NCI-H460 (cell line): Measurements from ENCODE around the gene CFDP1. TPM values are rescaled to one million over a fixed set of nuclear protein-coding genes. Genes with fewer than 3 reads are reported as not detected.

Experiments
- DNase-seq: peaks from one replicate; pipeline ENCODE4 v3.0.0-alpha.2; 2016; ENCODE audit warnings: low read depth; ENCODE audit errors: extremely low read depth
- total RNA-seq: library from RNA; depleted of rRNA; stranded (reverse); fragments of >200 nt; shearing (Covaris generic); gene quantifications from 2 replicates; pipeline ENCODE4 v1.2.3, GENCODE V29; 2014

Gene CFDP1
- total RNA-seq, 1 experiment from 2014 or later, result 23.7 TPM

DNA sequence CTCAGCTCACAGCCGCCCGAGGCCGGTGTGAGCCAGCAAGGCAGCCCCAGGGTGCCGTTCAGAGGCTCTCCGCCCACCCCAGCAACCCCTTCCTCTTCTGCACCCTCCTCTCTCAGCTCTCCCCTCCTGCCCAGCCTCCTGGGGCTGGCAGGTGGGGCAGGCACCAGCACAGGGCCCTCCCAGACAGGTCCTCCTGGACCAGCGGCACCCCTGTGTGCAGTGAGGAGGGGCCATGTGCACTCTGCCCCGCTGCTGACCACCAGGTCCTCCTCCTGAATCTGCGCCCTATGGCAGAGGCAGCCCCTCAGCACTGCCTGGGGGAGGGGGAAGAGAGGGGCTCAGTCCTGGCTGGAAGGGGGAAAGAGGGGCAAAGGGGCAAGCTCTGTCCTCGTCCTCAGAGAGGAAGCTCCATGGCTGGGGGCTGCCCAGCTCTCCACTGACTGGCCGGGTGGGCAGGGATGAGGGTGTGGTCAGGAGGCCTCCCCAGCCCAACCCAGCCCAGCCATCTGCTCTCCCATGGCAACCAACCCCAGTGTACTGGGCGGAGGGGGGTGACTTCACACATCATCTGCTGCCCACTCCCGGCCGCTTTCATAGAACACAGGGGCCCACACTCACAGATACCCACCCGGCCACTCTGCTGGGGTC, 176.5 kb downstream of the CFDP1 start:
- no peak for DNase-seq

GRCh38 chr16:75256059-75256571, 177.2 kb downstream of the CFDP1 start:
- no peak for DNase-seq

DNA sequence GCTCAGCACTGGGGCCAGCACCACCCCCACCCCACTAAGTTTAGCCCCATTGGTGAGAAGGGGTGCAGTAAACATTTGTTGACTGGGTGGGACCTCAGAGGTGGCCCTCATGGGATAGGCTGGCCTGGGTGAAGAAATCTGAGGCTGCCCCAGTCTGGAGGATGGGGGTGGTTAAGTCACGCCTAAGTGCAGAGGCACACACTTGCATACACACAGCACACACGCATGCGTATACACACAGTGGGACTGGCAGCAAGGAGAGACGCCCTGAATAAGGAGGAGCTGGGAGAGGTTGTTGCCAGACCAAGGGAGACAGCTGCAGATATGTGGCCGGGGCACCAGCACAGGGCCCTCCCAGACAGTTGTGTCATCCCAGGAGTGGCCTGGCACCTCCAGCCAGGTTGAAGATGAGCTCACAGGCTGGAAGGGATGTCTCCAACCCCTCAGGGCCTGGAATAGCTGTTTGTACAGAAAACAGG, 178.9 kb downstream of the CFDP1 start:
- DNase-seq, result peak; percentile 83

GRCh38 chr16:75252946-75253911, 180.1 kb downstream of the CFDP1 start:
- DNase-seq, result no peak

DNA sequence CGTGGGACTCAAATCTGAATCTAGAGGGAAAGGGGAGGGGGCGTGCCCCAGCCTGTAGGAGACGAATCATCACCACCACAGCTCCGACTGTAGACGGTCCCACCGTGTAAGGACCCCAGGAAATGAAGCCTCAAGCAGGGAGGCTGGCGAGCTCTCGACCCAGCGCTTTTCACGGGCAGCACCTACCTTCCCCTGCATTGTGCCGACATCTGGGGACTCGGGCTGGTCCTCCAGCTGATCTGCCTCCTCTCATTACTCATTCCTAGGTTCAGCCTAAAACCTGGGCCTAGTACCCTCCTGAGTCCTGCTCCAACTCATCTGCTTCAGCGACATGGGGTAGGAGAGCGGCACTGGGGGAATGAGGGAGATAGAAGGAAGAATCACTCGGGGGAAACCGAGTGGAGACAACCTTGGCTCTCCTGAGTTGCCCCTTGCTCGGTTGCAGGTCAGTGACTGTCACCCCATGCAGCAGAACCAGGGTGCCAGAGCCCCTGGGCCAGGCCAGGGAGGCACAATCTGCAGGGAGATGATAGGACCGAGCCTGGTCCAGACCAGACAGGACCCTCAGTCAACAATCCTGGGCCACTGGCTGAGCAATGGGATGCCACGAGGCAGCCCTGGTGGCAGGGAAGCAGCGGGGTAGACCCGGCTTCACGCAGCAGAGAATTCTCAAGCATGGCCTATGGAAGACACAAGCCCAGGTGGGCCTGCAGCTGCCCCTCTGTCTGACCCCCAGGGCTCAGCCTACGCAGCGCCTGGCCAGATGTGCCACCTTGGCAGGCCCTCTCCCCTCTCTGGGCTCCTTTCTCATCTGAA, 181.0 kb downstream of the CFDP1 start:
- no peak for DNase-seq

DNA sequence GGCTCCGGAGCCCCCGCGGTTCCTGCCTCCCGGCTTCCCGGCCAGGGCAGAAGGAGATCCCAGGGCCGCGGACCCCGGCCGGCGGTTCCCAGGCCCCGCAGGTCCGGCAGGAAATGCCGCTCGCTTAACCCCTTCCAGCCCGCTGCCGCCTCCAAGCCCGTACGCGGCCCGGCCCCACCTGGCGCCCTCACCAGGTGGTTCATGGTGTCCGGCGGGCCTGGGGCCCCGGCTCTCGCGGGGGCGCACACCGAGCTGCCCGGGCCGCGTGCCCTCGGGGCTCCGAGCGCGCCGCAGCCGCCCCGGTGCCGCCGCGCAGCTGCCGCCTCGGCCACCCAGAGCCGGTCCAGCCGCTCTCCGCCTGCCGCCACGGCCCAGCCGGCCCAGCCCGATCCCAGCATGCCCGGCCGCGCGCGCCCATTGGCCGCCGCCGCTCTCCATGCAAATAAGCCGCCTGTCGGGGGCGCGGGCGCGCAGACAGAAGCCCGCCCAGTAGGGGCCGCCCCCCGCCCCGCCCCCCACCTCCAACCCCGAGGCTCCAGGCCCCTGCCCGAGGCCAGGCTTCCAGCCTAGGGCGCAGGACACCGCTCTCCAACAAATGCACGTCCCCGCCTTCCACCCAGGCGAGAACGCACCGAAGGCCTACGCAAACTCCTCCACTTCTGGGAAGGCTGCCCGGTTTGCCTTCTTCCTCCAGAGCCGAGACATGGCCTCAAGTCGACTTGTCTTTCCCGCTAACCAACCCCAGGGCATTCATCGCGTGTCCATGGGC, 181.8 kb downstream of the CFDP1 start, which contains the start of gene BCAR1:
BCAR1 (minus strand) TSS at position 345 of the 769 bp plus-strand sequence; CDS start at position 203, 142 bp downstream.
- peak; percentile 64 for DNase-seq

- DNase-seq, result no peak
These were observed 182.5 kb downstream of the CFDP1 start for GRCh38 chr16:75250809-75251279.

DNA sequence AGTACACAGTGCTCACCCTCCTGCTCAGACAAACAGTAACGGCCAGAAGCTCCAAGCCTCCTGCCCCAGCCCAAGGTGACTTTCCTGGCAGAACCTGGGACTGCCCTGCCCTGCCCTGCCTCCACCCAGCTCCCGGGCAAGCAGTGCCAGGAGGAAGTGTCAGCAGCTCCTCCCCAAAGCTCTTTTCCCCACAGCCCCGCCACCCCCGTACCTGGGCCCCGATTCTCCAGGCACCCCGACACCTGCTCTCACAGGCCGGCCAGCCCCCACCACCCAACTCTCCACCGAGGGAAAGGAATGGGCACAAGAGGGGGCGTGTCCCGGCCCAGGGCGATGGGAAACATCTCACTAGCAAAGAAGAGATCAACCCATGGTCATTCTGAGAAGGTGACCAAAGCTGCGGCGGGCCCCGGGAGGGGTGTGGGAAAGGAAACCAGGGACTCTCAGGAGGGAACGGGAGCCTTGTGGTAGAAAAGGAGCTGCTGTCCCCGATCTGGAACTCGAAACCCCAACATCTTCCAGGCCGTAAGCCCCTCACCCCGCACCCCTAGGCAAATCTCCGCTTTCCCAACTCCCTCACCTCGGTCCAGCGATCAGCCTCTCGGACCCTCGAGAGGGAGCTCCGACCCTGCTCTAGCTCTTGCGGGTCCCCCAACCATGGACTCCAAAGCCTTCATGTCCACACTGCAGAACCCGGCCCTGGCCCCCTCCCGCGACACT, 183.1 kb downstream of the CFDP1 start:
- DNase-seq, result no peak

DNA sequence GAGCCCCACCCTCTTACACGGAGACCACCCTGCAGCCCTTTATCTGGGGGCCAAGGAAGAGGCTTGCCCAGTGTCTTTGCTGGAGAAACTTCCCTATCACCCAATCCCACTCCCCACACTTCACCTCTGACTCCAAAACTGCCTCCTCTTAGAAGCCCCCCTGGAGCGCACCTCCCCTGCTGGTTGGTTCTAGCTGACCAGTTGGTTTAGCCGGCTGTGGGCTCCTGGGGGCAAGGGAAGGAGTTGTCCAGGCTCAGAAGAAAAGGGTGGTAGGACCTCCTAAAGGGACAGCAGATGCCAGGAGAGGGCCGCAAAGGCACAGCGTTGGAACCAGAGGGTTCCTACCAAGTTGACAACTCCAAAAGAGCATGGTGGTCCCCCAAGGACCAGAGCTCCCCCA, 183.9 kb downstream of the CFDP1 start:
- DNase-seq, result no peak

DNA sequence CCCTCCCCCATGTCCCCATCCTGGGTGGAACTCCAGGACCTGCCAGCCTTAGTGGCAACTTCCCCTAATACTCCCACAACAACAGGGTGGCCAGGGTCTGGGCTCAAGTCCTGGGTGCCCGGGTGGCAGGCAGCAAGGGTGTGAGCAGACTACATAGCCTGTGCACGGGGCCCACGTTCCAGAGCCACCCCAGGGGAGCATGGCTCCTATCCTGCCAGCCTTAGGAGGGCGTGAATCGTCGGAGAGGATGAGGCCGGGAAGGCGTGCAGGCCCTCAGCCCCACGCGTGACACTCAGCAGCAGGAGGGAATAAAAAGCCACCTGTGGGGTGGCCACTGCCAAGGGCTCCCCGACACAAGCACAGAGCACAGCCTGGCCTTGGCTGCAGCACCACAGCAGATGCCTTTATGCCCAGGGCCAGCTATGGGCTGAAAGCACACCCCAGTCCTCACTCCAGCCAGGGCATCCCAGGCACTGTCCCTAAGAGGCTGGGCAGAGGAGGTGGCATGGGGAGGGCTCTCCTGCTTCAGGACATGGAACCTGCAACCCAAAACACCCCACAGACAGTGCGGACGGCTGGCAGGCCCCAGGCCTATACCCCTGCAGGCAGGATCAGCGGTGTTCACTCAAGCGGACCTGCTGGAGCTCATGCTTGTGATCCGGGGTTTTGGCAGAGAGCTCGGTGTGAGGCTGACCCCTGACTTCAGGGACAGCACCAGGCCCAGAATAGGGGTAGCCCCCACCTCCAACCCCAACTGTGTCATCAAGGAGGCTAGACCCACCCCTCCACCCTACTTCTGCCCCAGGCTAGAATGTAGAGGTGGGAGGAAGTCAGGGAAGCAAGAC, 184.5 kb downstream of the CFDP1 start:
- DNase-seq, result no peak

DNA sequence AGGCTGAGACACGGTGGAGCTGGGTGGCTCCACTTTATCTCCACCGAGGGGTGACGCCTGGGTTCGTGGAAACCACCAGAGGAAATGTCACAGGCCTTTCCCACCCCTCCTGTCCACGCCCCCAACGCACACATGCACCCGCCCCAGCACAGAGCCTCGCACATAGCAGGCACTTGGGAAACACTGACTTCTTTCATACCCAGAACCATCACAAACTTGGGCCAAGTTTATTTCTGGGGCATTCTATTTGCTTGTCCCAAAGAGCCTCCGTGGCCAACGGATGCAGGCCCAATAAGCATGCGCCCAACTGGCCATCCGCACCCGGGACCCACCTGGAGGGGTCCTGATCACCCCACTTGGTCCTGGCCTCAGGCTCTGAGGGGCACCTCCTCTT, 185.2 kb downstream of the CFDP1 start:
- no peak for DNase-seq

DNA sequence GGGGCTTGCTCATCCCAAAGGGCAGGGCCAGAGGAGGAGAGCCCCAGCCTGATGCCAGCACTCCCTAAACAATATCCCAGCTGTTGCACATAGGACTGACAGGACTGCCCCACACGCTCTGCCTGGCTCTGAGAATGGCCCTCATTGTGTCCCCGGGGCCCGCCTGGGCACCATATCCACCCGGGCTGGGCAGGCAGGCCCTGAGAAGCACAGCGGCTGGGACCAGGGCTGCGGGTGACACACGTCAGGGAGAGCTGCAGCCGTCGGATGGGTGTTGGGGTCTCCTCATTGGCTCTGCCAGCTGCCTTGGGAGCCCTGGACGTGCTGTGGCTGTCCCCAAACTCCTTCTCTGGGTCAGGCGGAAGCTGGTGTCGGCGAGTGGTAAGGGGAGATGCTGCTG, 186.1 kb downstream of the CFDP1 start:
- no peak for DNase-seq

DNA sequence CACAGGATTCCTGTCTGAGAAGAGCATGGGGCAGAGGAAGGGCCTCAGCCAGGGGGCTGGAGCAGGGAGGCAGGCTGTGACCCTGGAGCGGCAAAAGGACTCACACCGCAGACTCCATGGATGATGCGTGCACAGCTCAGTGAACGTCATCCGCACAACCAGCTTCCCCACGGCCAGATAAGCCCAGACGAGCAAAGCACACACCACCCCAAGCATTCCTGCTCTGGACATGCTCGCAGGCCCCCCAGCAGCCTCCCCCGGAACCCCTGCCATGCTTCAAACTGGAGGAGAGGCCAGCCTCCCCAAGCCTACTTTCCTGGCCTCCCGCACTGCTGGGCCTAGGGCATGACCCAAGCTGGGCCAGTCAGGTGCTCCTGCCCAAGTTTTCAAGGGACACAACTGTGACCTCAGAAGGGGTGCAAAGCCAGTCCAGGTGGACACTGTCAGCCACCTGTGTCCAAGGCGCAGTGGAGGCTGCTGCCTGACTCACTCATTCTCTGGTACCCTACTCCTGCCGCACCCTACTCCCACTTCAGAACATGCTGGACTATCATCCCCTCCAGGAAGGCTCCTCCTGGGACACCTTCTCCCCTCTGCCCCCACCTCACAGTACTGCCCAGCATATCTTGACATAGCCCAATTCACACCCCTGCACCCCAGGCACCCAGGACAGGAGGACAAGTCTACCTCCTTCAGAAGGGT, 186.6 kb downstream of the CFDP1 start:
- DNase-seq, result no peak

DNA sequence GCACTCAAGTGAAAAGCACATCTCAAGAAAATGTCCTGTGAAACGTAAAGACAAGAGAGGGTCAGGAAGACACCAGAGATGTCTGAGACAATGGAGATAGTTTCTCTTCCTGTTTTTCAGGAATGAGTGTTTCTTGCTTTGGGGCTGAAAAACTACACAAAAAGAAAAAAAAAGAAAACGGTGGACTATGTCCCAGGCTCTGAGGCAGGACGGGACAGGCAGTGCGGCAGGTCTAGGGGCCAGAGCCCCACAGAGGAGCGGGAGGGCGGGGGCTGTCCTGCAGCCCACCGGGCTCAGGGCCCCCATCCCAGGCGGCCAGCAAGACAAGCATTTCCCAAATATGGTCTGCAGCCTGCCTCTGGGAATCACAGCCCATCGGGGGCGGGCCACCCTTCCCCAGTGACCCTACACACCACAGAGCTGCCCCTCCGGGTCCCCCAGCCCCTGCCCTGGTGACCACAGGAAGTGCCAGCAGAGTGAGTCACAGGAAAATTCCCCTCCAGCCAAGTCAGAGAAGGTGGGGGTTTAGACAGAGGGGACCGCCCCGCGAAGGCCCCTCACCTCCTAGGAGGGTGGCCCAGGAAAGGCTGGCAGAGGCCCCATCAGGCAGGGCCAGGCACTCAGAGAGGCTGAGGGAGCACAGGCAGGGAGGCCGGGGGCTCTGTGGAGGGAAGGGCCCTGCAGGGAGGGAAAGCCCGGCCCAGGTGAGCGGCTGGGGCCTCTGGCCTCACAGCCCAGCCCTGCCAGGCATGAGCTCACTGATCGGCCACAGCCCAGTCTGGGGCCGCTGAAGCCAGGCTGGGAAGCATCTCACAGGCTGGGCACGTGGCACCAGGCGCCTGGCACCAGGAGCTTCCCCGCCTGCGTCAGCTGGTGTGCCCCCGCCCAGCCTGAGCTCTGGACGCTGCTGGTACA, 188.2 kb downstream of the CFDP1 start:
- DNase-seq, result no peak

DNA sequence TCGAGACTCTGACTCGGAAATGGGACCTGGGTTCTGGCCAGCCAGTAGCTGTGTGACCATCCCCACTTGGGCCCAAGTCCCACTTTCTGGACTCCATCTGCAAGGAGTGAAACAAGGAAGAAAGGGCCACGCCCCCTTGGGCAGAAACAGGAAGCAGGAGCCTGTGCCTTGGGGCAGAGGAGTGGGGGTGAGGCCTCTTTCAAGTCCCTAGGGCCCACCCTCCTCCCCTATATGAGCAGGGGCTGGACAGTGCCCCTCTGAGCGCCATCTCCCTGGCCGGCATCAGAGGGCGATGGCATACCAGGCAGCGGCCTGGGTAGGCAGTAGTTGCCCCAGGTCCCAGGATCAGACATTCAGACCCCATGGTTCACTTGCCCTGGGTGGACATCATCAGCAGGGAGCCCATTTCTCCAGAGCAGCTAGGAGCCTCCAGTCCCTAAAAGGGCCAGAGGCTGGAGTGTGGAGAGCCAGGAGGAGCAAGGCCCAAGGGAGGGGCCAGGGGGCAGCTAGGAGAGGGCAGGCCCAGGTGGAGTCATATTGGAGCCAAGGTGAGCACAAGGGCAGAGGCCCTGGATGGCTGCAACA, 189.0 kb downstream of the CFDP1 start:
- no peak for DNase-seq
